NCI-H1417 (cell line): ENCODE measurements around the gene LRTM2.
A peak's percentile ranks its signal among the peaks of the same experiment; 100 is the strongest.

Experiments used
- DNase-seq, 3 experiments: peaks; one replicate each; lab custom pipeline; 2025; lab: John Stamatoyannopoulos, UW

Gene LRTM2

DNA sequence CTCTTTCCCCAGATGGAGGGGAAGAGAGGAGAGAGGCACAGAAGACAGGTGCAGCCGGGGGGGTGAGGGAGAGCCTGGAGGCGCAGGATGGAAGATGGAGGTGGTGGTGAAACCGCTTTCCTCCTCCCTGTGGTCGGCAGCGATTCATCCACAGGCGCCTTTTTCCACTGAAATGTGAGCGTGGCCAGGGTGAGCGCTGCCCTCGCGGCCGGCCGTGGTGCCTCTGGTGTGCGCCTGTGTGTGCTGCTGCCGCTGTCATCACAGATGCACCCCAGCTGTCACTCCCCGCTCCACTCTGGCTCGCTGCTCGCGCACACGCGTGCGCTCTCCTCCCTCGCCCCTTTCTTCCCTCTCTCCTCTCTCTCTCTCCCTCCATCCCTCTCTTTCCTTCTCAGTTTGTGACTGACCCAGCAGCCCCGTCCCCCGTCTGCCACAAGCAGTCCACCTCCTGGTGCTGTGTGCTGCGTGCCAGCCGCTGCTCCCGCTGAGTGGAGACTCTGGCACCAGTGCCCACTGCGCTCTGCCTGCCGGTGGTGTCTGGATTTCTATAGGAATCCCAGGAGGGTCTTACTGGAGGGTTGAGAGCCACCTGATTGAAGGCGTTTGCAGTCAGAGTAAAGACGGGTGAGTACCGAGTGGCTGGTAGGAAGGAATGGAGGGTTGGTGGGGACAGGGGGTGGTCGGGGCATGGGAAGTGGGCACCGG lies at the start of gene LRTM2:
Gene LRTM2 (plus strand): TSS at position 375 of the 705 bp plus-strand sequence. CDS start 7,584 bp downstream, outside the sequence.
- peak in 2 of 3 experiments; percentile 18 to 28 for DNase-seq

DNA sequence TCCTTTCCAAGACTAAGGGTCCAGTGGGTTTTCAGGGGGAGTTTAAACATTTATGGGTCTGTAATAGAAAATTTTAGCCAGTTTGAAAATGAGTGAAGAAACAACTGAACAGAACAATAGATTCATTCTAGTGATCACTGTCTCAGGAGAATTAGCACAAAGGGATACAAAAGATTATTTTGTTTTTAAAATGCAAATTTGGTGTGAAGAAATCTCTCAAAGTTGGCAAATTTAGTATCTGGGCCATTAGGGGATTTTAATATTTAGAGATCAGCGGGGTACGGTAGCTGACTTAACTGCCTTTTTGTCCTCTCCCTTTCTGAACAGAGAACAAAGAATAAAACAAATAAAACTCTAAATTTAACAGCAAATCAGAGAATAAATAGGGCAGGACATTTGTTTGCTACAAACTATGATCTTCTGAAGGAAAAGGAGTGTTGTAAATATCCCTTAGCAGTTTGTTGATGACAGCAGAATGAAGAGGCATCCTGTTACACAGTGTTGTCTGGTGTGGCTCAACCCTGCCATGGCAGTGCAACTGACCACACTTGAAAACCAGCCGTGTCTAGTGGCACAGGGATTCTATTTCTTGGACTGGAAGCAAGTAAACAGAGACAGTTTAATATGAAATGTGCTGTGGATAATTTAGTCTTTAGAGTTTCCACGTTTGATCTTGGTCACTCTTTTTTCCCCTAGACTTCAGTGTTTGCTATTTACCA lies 46.3 kb upstream of the LRTM2 start:
- DNase-seq: no peak

DNA sequence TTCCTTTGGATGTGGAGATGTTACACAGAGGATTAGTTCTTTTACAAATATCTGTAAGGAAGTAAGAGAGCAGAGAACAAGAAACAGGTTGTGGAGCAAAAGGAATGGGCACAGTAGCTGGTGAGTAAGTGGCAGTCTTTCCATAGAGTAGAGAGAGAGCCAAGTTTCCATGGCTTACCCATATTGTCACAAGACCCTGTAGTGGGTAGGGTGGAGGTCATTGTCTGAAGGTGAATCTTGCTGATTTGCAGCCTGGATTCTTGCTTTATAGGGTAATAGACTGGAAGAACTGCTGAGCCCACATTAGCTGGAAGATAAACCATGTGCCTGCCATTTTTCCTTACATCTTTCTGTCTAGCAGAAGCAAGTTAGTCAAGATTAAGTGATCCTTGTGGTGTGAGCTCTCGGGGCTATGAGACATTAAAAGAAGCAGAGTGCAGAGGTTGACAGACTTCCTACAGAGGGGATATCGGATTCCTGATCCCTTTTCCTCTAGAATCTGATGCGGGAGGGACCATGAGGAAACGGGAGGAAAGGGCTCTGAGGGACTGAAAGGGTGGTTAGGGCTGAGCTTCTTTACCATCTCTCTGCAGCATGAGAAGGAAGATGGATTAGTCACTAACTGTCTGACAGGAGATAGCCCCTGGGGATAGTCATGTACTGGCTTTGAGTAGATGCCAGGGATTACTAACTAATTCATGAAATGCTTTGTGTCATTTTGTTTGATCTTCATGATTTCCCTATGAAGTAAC lies 44.0 kb upstream of the LRTM2 start:
- peak in 1 of 3 experiments; percentile 35 for DNase-seq

DNA sequence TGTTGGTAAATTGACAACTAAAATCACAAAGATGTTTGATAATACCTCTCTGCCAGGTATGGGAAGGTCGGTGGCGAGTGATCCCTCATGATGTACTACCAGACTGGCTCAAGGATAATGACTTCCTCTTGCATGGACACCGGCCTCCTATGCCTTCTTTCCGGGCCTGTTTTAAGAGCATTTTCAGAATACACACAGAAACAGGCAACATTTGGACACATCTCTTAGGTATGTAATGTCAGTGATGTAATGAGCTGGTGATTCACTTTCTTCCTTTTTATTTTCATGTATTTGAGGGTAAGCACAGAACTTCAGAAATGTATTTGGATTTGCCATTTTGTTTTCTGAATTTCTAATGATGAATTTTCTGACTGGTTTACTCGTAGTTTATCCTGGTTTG lies 42.6 kb upstream of the LRTM2 start:
- DNase-seq: no peak

DNA sequence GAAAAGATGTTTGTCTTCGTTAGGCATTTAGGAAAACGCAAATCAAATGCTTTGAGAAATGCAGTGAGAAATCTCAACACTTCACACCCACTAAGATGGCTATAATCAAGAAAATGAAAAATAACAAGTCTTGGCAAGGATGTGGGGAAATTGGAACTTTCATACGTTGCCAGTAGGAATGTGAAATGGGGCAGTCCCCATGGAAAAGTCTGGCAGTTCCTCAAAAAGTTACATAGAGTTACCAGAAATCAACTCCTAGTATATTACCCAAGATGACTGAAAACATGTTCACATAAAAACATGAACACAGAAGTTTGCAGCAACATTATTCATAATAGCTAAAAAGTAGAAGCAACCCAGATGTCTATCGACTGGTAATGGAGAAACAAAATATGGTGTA lies 41.5 kb upstream of the LRTM2 start:
- DNase-seq: no peak

DNA sequence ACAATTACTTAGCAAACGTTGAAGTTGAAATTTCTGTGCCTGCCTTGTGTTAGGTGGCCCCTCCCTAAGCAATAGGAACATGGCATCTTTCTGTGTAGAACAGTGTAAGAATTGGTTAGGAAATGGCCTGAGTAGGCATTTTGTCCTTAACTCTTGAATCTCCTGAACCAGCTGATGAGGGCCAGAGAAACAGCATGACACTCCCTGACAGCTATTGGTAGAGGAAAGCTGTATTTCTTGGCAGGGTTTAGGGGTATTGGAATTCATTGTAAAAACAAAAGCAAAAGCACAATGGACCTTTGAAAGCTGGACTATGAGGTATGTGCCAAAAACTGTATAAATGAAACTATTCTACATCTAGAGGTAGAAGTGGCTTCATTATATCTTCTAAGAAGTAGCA lies 40.6 kb upstream of the LRTM2 start:
- no peak for DNase-seq

DNA sequence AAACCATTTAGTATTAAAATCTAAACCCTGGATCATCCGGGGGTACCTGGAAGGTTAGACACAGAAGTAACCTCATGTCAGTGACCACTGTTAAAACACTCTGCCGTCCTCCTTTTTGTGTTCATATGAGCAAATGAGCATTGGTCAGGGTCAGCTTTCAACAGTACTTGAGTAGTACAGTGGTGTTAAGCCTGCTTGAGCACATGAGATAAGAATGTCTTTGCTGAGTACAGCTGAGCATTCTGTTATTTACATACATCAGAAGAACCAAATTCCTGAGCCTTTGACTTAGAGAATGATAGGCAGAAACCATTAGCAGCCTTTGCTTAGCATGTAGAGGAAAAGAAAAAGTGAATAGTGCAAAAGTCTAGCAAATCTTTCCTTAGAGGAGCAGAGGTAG lies 38.6 kb upstream of the LRTM2 start:
- no peak for DNase-seq

DNA sequence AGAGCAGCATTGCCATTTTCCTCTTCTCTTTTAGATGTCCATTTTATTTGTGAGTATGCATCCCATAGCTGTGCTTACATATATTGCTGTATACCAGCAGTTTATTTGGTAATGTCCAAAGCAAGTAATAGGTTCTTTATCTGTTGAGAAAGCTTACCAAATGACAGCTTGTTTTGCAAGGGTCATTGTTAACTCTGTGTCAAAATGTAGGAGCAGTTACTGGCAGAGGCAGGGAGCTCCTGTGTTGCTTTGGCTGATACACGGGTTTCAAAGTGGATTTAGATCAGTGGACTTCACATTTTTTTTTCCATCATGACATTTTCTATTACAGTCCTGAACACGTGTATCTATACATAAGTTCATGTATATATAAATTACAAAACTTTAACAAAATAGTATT lies 38.1 kb upstream of the LRTM2 start:
- DNase-seq: no peak

DNA sequence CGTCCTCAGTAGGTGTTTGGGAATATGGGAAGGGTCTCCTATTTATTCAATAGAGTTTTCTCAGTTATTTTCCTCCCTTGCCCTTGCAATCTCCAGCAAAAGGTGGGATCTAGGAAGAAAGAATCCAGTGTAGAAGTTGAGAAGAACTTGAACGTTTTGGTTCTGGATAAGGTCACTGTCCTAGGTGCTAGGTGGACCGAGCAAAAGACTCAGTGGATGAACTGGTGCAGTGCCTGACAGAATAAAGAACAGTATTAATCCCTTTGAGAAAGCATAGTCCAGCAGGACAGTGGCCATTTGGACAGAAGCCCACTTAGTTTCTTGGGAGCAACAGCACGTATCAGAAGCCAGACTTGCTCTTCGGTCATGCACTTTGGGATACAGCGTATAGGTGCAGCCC lies 32.7 kb upstream of the LRTM2 start:
- no peak for DNase-seq

DNA sequence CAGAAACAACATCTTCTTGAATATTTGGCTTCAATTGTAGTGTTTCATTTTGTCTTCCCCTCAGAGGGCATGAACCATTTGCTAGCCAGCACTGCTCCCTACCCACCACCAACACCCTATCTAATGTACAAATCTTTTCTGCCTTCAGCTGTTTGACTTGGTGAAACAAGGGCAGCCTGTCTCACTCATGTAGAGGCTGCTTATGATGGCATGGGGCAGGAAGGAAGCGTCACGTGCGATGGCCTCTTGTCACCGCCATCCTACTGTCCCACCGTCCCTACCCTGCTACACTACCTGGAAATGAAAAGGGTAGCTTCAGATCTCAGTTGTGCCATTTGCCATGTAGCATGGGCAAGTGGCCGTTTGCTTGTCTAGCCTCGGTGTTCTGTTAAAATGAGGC lies 29.9 kb upstream of the LRTM2 start:
- DNase-seq: no peak

DNA sequence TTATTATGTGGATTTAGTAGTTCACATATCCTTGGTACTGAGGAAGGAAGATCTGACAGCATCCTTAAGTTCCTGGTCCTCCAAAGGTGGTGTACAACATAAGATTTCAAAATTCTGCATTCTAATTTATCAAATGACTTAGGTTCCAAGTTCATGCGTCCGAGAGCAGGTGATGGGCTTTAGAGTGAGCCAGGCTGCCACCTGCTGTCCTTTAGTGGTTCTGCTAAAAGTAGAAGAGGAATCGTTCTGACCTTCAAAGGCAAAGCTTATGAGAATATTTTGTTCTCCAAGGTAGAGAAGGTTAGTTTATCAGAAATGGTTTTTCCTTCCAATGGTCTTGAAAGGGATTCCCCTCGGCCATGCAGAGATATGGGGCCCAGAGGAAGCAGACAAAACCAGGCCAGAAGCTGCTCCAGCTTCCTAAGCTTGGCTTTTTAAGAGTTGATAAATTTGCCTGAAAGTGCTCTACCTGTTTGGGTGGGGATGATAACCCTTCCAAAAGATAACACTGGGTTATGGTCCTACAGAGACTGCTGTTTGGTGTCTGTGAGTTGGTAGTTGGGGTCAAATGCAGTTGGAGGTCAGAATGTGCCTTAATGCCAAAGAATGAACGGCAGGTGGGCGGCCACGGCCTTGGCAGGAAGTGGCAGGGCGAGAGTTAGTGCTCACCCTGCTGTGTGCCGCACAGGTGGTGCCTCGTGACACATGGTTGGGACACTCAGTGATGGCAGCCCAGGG lies 29.1 kb upstream of the LRTM2 start:
- peak; percentile 57 to 84 (median 61) for DNase-seq

DNA sequence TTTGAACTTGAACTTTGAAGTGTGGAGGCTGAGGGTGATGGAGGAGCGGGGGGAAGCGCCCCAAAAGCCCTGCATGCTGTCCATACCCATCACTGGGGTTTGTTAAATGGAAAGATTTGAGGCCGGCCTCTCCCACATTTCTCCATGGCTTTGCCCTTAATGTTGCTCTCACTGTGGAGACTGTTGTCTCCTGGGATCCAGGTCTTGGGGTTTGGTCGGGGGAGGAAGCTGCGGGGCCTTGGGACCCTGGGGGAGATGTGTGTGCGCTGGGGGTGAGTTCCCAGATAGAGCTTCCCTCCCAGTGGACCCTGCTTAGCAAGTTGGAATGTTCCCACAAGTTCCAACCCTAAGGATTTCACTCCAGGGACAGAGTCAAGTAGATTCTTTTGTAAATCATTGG lies 28.0 kb upstream of the LRTM2 start:
- DNase-seq: no peak

DNA sequence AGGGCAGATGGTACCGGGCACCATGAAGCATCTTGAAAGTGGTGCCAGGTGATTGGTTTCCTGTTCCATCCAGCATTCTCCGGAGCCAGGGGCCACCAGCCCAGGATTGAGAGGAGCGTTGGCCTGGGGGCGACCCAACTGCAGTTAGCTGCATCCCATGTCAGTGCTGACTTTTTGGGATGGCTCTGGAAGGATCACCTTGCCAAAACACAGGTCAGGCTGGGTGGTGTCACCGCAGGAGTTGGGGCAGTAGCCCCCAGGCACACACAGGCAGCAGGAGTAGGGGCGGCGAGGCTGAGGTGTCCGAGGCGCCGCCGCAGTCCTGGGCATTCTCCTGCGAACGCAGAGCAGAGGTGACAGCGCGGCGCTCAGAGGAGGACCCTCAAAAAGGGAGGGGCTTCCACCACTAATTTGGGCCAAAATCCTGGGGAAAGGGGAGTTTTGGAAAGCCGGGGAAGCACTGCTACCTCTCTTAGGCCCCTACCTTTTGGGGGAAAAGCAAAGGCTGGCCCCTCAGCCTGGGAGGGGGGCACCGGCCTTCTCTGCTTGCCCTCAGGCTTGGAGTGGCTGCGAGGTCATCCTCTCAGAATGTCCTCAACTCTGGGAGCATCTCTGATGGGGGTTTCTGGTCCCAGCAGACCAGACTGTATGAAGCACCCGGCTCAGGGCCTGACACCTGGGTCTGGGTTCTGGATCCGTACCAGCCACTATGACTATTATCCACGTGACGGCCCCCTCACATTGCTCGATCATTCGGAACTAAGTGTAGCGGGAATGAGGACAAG lies 26.7 kb upstream of the LRTM2 start:
- DNase-seq: no peak

DNA sequence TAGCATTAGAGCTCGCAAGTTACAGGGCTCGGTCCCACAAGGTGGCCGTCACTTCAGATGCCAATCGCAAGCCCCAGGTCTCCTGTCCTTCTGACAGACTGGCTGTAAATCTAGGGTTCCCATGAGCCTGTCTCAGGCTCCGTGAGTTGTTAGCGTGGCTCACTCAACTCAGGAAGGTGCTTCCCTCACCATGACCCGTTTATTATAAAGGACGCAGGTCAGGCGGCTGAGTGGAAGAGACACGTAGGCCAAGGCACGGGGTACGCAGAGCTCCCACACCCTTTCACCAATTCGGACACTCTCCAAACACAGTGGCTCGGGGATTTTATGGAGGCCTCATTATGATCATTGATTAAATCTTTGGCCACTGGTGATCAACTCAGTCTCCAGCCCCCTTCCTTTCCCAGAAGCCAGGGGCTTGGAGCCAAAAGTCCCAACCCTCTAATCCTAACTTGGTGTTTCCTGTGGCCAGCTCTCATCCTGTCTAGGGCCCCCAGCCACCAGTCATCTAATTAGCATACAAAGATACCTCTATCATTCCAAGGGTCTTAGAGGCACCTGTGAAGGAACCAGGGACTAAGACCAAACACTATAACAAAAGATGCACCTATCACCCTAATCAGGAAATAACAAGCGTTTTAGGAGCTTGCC lies 25.8 kb upstream of the LRTM2 start:
- DNase-seq: no peak

DNA sequence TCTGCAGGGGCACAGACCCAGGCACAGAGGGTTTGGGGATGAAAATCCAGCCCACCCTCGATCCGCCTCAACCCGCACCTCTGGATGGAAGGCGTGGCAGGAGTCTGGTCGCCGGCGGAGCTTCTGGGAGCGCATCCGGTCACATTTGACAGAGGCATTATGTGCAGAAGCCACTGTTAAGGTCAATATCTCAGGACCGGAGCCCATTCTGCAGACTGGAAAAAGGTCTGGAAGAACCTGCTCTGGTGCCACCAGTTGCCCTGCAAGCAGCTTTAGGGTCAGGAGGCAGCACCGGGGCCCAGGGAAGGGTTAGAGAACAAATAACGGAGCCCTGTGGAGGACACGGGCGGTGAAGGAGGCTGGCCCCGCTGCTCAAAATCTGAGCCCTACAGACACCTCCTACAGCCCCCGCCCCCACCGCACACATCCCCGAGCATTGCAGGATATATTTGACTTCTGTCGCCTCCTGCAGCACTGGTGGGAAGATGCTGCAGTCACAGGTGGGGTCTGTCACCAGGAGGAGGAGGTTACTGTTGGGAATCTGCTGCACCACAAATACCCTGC lies 25.1 kb upstream of the LRTM2 start:
- DNase-seq: no peak

DNA sequence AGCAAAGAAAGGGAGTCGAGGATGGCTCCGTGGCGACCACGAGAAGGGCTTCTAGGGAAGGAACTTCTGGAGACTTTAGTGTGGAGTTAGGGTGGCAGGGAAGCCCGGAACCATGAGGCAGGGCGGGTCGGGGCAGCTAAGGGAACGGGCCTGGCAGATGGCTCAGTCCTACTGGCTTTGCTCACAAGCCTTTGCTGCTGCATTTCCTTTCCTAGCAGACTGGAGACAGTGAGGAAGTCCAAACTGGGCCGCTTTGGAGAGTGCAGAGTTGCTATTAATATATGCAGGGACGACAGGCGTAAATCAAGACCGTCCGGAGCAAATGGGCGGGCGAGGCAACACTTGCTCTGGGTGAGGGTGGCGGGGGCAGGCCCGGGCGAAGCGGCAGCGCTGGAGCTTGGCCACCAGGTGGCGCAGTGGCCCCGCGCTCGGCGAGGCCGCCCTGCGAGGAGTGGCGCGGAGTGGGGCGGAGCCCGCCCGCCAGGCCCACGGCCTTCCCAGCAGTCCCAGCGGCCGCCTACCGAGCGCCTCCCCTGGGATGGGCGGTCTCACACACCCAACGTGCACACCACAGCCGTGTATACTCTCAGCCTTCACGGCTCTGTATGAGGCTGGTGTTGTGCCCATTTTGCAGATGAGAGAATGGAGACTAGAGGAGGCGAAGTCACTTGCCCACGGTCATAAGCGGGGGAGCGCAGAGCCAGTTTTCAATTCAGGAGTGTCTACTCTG lies 24.4 kb upstream of the LRTM2 start:
- peak; percentile 79 to 90 (median 88) for DNase-seq

DNA sequence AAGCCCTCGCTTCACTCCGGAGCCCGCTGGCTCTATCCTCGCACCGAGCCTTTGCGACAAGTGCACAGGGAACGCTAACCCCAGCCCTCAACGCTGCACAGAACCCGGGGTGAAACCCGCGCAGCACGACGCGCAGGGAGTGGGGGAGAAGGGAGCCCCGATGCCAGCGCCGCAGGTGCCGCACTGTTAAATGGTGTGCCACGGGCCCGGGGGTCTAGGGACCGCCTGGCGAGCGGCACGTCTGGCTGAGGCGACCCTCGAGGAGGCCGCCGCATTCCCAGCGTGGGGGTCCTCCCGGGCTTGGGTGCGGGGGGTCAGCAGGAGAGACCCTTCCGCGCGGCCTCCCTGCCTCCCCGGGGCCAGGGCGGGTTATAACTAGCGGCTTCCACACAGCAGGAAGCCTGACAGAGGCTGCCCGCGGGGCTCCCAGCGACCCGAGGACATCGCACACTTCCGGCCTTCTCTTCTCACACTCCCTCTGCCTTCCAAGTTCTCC lies 23.8 kb upstream of the LRTM2 start:
- peak in 2 of 3 experiments; percentile 60 to 61 for DNase-seq

DNA sequence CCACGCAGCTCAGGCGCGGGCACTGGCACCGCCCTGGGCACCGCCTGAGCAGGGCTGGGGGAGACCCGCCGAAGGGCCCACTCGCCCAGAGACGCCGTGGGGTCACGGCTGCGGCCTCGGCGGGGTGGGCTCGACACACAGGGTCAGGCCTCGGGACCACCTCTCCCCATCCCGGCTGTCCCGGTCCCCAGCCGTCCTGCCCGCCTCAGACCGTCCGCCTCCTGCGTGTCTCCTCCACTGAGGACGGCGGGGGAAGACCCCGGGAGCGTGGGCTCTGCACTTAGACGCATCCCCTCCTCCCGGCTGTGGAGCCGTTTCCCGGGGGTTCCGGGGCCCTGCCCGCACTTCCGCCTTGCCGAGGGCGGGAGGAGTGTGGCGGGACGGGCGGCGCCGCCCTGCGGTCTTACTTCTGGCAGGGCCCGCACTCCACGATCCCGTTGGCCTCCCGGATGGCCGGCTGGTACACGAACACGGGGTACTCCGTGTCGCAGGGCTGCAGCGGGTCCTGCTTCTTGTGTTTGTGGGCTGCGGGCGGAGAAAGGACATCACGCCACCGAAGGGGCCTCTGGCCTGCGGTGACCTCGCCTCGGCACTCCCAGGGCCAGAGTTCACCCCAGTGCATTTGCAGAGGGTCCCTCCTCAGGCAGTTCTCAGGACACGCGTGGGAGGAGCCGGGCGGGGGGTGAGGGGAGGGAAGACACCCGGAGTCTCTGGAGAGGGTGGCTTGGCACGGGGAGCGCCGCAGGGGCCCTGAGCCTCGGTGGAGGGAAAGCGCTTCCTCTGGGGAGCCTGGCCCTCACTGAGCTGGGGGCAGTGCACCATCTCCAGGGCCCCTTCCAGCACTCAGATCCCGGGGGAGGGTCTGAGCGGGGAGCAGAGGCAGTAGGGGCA lies 23.1 kb upstream of the LRTM2 start:
- DNase-seq: no peak
